Measurements from ENCODE around the gene MAFG. TPM values are rescaled to one million over a fixed set of nuclear protein-coding genes. Genes with fewer than 3 reads are reported as not detected.
A peak's percentile ranks its signal among the peaks of the same experiment; 100 is the strongest.

MAFG gene
- total and polyA plus RNA-seq, 4 donors, result 9.9 to 38.6 (median 22.7) TPM

GRCh38 chr17:81942167-81942553 is 14.6 kb upstream of the MAFG start:
- no peak overlapping the region for H3K4me3 ChIP-seq (ENCODE audit: low read length in 2 of 2)
- no peaks in the 10 kb centered on the region for H3K4me1 ChIP-seq (ENCODE audit: control insufficient read depth in 1 of 2, insufficient read depth in 2 of 2, low read length in 2 of 2)
- no peak overlapping the region for H3K27ac ChIP-seq (ENCODE audit: low read depth in 1 of 2, low read length in 2 of 2)
- no peaks in the 10 kb centered on the region for H3K36me3 ChIP-seq (ENCODE audit: control insufficient read depth in 1 of 2, insufficient read depth in 2 of 2, low read length in 1 of 2)
- H3K27me3 ChIP-seq (ENCODE audit: control insufficient read depth in 1 of 2, insufficient read depth in 2 of 2, low read length in 1 of 2), result no peaks in the 10 kb centered on the region
- intact Hi-C loops (cut with DNase I), result no loop called here
- no peak for ATAC-seq (ENCODE audit: low FRiP score)
- 27 to 36% methylated on average over 11 to 12 of the region's 12 CpGs for WGBS, 2 donors
- H3K9me3 ChIP-seq (ENCODE audit: control insufficient read depth, low read length), result no peaks in the 10 kb centered on the region
- no peak for DNase-seq

- 35 to 36% methylated on average over 30 of the region's 30 CpGs for WGBS, 2 donors
- Histone ChIP-seq H3K9me3 (ENCODE audit: control insufficient read depth, low read length) (no peaks in the 10 kb centered on the region), H3K27me3 (ENCODE audit: control insufficient read depth in 1 of 2, insufficient read depth in 2 of 2, low read length in 1 of 2) (no peaks in the 10 kb centered on the region), H3K4me1 (ENCODE audit: control insufficient read depth in 1 of 2, insufficient read depth in 2 of 2, low read length in 2 of 2) (no peaks in the 10 kb centered on the region), H3K27ac (ENCODE audit: low read depth in 1 of 2, low read length in 2 of 2) (no peak overlapping the region), H3K4me3 (ENCODE audit: low read length in 2 of 2) (no peak overlapping the region), H3K36me3 (ENCODE audit: control insufficient read depth in 1 of 2, insufficient read depth in 2 of 2, low read length in 1 of 2) (no peaks in the 10 kb centered on the region)
- peak in 1 of 2 donors; percentile 75 for DNase-seq
- intact Hi-C loops (cut with DNase I), result no loop called here
- ATAC-seq (ENCODE audit: low FRiP score), result no peak
Observed at GRCh38 chr17:81941484-81942166, 14.1 kb upstream of the MAFG start.

GRCh38 chr17:81940538-81941483 is 13.3 kb upstream of the MAFG start:
- Histone ChIP-seq H3K36me3 (ENCODE audit: control insufficient read depth in 1 of 2, insufficient read depth in 2 of 2, low read length in 1 of 2) (no peaks in the 10 kb centered on the region), H3K9me3 (ENCODE audit: control insufficient read depth, low read length) (no peaks in the 10 kb centered on the region), H3K27ac (ENCODE audit: low read depth in 1 of 2, low read length in 2 of 2) (no peak overlapping the region), H3K27me3 (ENCODE audit: control insufficient read depth in 1 of 2, insufficient read depth in 2 of 2, low read length in 1 of 2) (no peaks in the 10 kb centered on the region), H3K4me3 (ENCODE audit: low read length in 2 of 2) (no peak overlapping the region), H3K4me1 (ENCODE audit: control insufficient read depth in 1 of 2, insufficient read depth in 2 of 2, low read length in 2 of 2) (no peaks in the 10 kb centered on the region)
- intact Hi-C loops (cut with DNase I), result no loop called here
- DNase-seq (no peak), ATAC-seq (ENCODE audit: low FRiP score) (no peak)
- WGBS, 2 donors, result 87 to 89% methylated on average over 56 of the region's 56 CpGs

- H3K36me3 ChIP-seq (ENCODE audit: control insufficient read depth in 1 of 2, insufficient read depth in 2 of 2, low read length in 1 of 2), result no peaks in the 10 kb centered on the region
- DNase-seq (peak; percentile 88 to 92), ATAC-seq (ENCODE audit: low FRiP score) (peak; percentile 37)
- WGBS, 2 donors, result 11 to 15% methylated on average over 21 of the region's 21 CpGs
- no peak overlapping the region for H3K27ac ChIP-seq (ENCODE audit: low read depth in 1 of 2, low read length in 2 of 2)
- no peak overlapping the region for H3K4me3 ChIP-seq (ENCODE audit: low read length in 2 of 2)
- H3K9me3 ChIP-seq (ENCODE audit: control insufficient read depth, low read length), result no peaks in the 10 kb centered on the region
- no peaks in the 10 kb centered on the region for H3K4me1 ChIP-seq (ENCODE audit: control insufficient read depth in 1 of 2, insufficient read depth in 2 of 2, low read length in 2 of 2)
- no peaks in the 10 kb centered on the region for H3K27me3 ChIP-seq (ENCODE audit: control insufficient read depth in 1 of 2, insufficient read depth in 2 of 2, low read length in 1 of 2)
- intact Hi-C loops (cut with DNase I), result no loop called here
Observed at GRCh38 chr17:81939881-81940385, 12.4 kb upstream of the MAFG start.

GRCh38 chr17:81939218-81939617 is 11.7 kb upstream of the MAFG start:
- Histone ChIP-seq H3K27ac (ENCODE audit: low read depth in 1 of 2, low read length in 2 of 2) (no peak overlapping the region), H3K4me3 (ENCODE audit: low read length in 2 of 2) (no peak overlapping the region), H3K4me1 (ENCODE audit: control insufficient read depth in 1 of 2, insufficient read depth in 2 of 2, low read length in 2 of 2) (no peaks in the 10 kb centered on the region), H3K27me3 (ENCODE audit: control insufficient read depth in 1 of 2, insufficient read depth in 2 of 2, low read length in 1 of 2) (no peaks in the 10 kb centered on the region), H3K9me3 (ENCODE audit: control insufficient read depth, low read length) (no peaks in the 10 kb centered on the region), H3K36me3 (ENCODE audit: control insufficient read depth in 1 of 2, insufficient read depth in 2 of 2, low read length in 1 of 2) (no peaks in the 10 kb centered on the region)
- ATAC-seq (ENCODE audit: low FRiP score) (no peak), DNase-seq (no peak)
- intact Hi-C loops (cut with DNase I), result no loop called here
- 85% methylated on average over 15 of the region's 15 CpGs for WGBS, 2 donors

- H3K27me3 ChIP-seq (ENCODE audit: control insufficient read depth in 1 of 2, insufficient read depth in 2 of 2, low read length in 1 of 2), result no peaks in the 10 kb centered on the region
- intact Hi-C loops (cut with DNase I), result no loop called here
- H3K36me3 ChIP-seq (ENCODE audit: control insufficient read depth in 1 of 2, insufficient read depth in 2 of 2, low read length in 1 of 2), result no peaks in the 10 kb centered on the region
- H3K9me3 ChIP-seq (ENCODE audit: control insufficient read depth, low read length), result no peaks in the 10 kb centered on the region
- no peak overlapping the region for H3K4me3 ChIP-seq (ENCODE audit: low read length in 2 of 2)
- ATAC-seq (ENCODE audit: low FRiP score) (no peak), DNase-seq (peak in 1 of 2 donors; percentile 34)
- no peaks in the 10 kb centered on the region for H3K4me1 ChIP-seq (ENCODE audit: control insufficient read depth in 1 of 2, insufficient read depth in 2 of 2, low read length in 2 of 2)
- no peak overlapping the region for H3K27ac ChIP-seq (ENCODE audit: low read depth in 1 of 2, low read length in 2 of 2)
- WGBS, 2 donors, result 87 to 94% methylated on average over 6 of the region's 6 CpGs
Observed at GRCh38 chr17:81935709-81936084, 8.2 kb upstream of the MAFG start.

- ATAC-seq (ENCODE audit: low FRiP score), result no peak
- Histone ChIP-seq H3K9me3 (ENCODE audit: control insufficient read depth, low read length) (no peaks in the 10 kb centered on the region), H3K4me1 (ENCODE audit: control insufficient read depth in 1 of 2, insufficient read depth in 2 of 2, low read length in 2 of 2) (no peaks in the 10 kb centered on the region), H3K4me3 (ENCODE audit: low read length in 2 of 2) (no peak overlapping the region), H3K27me3 (ENCODE audit: control insufficient read depth in 1 of 2, insufficient read depth in 2 of 2, low read length in 1 of 2) (no peaks in the 10 kb centered on the region), H3K27ac (ENCODE audit: low read depth in 1 of 2, low read length in 2 of 2) (no peak overlapping the region), H3K36me3 (ENCODE audit: control insufficient read depth in 1 of 2, insufficient read depth in 2 of 2, low read length in 1 of 2) (no peaks in the 10 kb centered on the region)
- WGBS, 2 donors, result 91 to 93% methylated on average over 38 of the region's 38 CpGs
- peak; percentile 46 to 75 for DNase-seq
- intact Hi-C loops (cut with DNase I), result no loop called here
Observed at GRCh38 chr17:81934850-81935708, 7.5 kb upstream of the MAFG start.

GRCh38 chr17:81934098-81934757 is 6.7 kb upstream of the MAFG start:
- no peaks in the 10 kb centered on the region for H3K4me1 ChIP-seq (ENCODE audit: control insufficient read depth in 1 of 2, insufficient read depth in 2 of 2, low read length in 2 of 2)
- H3K9me3 ChIP-seq (ENCODE audit: control insufficient read depth, low read length), result no peaks in the 10 kb centered on the region
- H3K27ac ChIP-seq (ENCODE audit: low read depth in 1 of 2, low read length in 2 of 2), result no peak overlapping the region
- no peak overlapping the region for H3K4me3 ChIP-seq (ENCODE audit: low read length in 2 of 2)
- intact Hi-C loops (cut with DNase I), result no loop called here
- DNase-seq (peak in 1 of 2 donors; percentile 46), ATAC-seq (ENCODE audit: low FRiP score) (no peak)
- 88% methylated on average over 22 to 23 of the region's 23 CpGs for WGBS, 2 donors
- H3K27me3 ChIP-seq (ENCODE audit: control insufficient read depth in 1 of 2, insufficient read depth in 2 of 2, low read length in 1 of 2), result no peaks in the 10 kb centered on the region
- no peaks in the 10 kb centered on the region for H3K36me3 ChIP-seq (ENCODE audit: control insufficient read depth in 1 of 2, insufficient read depth in 2 of 2, low read length in 1 of 2)

Data from aorta (tissue), 5 donors.